ENCODE data around the gene SLC26A1.

Gene SLC26A1

DNA sequence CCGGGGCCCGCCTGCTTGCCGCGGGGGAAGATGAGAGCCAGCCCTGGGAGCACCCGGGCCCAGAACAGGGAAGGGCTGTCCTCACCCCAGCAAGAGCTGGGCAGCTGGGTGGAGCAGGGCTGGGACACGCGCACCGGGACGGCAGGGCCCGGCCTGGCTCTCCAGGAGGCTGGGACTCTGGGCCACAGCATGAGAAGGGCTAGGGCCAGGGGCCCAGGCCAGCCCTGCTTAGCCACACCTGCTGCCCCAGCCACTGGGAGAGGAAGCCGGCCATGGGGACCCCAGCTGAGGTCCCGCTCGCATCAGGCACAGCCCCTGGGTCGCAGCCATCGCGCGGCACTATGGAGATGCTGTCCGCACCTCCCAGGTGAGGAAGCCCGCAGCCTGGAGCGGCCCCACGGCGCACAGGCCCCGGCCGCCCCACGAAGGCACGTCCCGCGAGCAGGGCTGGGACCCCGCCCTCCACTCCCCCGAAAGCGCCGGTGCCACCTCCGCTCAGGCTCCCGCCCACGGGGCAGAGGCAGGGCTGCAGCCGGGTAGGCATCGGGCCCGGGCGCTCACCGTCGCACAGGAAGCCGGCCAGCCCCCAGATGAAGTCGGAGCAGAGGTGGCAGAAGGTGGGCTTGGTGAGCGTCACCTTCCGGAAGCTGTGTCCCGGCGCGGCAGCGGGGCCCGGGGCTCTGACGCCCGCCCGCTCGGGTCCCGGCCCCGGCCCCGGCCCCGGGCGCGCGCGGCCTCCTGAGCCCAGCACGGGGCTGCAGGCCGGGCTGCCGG lies 20.4 kb downstream of the SLC26A1 start:
- peak overlapping the region; percentile 52 for H3K4me3 ChIP-seq (ENCODE audit: control insufficient read depth, low read depth, low read length)
- TF ChIP-seq, protein P1, sequence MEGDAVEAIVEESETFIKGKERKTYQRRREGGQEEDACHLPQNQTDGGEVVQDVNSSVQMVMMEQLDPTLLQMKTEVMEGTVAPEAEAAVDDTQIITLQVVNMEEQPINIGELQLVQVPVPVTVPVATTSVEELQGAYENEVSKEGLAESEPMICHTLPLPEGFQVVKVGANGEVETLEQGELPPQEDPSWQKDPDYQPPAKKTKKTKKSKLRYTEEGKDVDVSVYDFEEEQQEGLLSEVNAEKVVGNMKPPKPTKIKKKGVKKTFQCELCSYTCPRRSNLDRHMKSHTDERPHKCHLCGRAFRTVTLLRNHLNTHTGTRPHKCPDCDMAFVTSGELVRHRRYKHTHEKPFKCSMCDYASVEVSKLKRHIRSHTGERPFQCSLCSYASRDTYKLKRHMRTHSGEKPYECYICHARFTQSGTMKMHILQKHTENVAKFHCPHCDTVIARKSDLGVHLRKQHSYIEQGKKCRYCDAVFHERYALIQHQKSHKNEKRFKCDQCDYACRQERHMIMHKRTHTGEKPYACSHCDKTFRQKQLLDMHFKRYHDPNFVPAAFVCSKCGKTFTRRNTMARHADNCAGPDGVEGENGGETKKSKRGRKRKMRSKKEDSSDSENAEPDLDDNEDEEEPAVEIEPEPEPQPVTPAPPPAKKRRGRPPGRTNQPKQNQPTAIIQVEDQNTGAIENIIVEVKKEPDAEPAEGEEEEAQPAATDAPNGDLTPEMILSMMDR (conservative IDR thresholded peaks at IDR 0.05; ENCODE audit: control insufficient read depth, insufficient read depth, low read depth, low read length) = no peak
- no peak for DNase-seq (ENCODE audit: low read depth)

DNA sequence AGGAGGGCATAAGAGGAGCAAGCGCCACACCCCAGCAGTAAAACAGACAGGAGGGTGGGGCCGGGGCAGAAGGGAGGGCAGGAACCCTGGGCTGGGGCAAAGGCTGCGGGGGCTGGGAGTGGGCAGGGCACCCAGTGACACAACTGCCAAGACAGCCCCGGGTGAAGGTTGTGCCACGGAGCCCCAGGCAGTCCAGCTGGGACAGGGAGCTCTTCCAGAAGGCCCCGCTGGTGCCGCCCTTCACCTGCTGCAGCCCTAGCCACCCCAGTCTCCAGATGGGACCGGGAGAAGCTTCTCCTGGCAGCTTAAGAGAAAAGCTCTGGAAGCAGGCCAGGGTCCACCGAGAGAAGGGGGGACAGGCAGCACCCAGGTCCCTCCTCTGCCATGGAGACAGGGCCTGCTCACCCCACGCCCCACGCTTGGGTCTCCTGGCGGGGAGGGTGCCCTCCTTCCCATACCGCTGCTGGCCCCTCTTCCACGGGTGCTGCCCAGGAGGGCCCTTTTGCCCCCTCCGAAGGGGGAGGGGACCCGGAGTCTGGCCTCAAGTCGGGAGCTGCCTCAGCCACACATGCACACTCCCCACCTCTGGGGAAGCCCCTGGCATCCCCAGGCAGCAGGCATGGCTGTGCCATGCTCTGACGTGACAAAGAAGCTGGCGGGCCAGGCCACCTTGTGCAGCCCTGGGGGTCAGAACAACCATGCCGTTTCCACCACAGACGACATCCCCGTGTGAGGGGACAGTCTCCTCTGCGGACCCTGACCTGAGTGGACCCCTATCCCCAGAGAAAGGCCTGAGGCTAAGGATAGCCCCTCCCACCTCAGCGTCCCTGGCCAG lies 21.3 kb downstream of the SLC26A1 start:
- no peak for DNase-seq (ENCODE audit: low read depth)
- TF ChIP-seq, protein P1 (conservative IDR thresholded peaks at IDR 0.05; ENCODE audit: control insufficient read depth, insufficient read depth, low read depth, low read length) = no peak
- H3K4me3 ChIP-seq (ENCODE audit: control insufficient read depth, low read depth, low read length) = peak overlapping the region; percentile 52

DNA sequence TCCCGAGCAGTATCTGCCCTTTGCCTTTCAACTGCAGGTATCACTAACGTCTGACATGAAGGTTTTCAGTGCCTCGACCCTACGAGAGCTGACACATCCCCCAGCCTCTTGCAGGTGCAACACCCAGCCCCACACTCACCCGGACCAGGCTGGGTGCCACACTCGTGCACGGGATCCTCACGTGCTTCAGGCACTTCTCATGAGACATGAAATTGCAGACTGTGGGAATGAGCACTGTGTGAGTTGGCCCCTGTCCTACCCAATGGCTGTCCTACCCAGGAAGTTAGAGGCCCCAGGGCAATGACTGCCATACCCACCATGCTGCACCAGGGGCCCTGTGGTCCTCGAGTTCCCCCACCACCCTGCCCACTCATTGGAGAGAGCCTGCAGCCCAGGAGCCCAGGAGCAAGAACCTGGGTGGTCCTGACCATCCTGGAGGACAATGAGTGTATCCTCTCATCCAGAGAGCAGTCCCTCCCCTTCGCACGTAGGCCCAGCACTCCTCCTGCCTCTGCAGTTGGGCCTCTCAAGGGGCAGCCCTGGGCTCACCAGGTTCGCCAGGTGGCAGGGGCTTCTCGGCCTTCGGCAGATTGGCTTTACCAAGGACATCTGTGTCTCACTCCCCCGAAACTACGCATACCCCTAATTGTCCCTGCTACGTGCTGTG lies 22.2 kb downstream of the SLC26A1 start:
- H3K4me3 ChIP-seq (ENCODE audit: control insufficient read depth, low read depth, low read length) = no peak overlapping the region
- no peak for DNase-seq (ENCODE audit: low read depth)
- TF ChIP-seq, protein P1 (conservative IDR thresholded peaks at IDR 0.05; ENCODE audit: control insufficient read depth, insufficient read depth, low read depth, low read length) = no peak

DNA sequence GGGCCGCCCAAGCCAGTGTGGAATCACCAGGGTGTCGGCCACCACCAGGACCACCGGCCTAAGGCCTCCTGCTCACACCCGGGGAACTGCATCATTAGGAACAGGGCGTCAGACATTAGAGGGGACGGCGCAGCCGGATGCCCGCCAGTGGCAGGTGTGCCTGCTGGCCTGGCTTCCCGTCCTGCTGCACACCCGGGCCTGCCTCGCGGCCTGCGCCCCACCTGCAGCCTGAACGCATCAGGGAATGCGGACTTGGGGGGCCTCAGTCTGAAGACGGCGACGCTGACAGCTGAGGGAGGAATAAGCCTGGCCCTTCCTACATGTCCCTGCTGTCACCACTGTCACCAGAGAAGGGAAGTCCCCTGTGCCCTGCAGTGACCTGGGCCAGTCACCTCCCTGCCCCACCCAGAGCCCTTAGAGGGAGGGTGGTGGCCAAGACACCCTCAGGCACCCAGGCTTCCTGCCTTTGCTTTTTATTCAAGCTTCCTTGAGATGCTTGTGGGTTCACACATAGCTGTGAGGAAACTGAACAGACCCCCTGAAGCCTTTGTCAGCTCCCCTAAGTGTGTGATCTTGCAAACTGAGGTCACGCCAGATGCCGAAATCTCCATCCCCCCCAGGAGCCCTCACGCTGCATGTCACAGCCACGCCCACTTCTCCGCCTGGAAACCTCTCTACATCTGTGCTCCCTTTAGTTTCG lies 23.0 kb downstream of the SLC26A1 start:
- TF ChIP-seq, protein P1 (conservative IDR thresholded peaks at IDR 0.05; ENCODE audit: control insufficient read depth, insufficient read depth, low read depth, low read length) = no peak
- no peak overlapping the region for H3K4me3 ChIP-seq (ENCODE audit: control insufficient read depth, low read depth, low read length)
- no peak for DNase-seq (ENCODE audit: low read depth)

DNA sequence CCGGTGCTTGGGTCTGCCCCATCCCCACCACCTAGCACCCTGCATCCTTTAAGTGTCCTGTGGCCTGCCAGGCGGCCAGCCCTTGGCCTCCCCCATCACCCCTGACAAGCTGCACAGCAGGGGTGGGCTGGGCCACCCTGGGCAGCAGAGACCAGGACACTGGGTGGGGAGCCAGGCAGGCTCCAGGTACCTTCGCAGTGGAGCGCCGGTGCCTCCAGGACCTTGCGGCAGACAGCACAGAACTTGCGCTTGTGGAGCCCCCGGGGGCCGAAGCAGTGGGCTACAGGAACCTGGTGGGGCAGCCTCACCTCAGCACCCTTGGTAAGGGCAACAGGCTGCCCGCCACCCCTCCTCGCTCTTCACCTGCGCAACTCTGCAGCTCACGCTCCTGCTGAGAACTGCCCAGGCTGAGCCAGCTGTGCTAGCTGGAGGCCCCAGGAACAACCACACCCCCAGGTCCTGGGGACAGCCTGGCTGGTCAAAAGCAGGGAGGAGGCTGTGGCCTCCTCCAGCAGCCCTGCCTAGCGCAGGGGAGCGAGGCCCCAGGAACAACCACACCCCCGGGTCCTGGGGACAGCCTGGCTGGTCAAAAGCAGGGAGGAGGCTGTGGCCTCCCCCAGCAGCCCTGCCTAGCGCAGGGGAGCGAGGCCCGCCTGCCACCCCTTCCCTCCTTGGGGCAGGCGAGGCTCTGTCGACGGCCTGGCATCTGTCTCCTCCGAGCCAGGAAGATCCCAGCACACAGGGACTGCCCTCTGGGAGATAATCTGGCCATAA lies 24.4 kb downstream of the SLC26A1 start:
- DNase-seq (ENCODE audit: low read depth) = no peak
- no peak overlapping the region for H3K4me3 ChIP-seq (ENCODE audit: control insufficient read depth, low read depth, low read length)
- TF ChIP-seq, protein P1 (conservative IDR thresholded peaks at IDR 0.05; ENCODE audit: control insufficient read depth, insufficient read depth, low read depth, low read length) = no peak

Measured in fibroblast of mammary gland (primary cell).